ENCODE measurements around the gene ABCA3.

- TF ChIP-seq EZH2 (IDR thresholded peaks at IDR 0.05; ENCODE audit: borderline replicate concordance, insufficient read depth, low read depth, low read length, poor library complexity, severe bottlenecking) (no peak), CTCF (IDR thresholded peaks at IDR 0.05) (no peak)
Observed at GRCh38 chr16:2277466-2278271, 62.9 kb downstream of the ABCA3 start.

Measured in B cell (primary cell).